ENCODE results near the gene DMRT3.

The DMRT3 gene

GRCh38 chr9:942805-943580 is 33.5 kb upstream of the DMRT3 start:
- H3K79me2 ChIP-seq (ENCODE audit: insufficient read depth, low read length) = no peaks in the 10 kb centered on the region
- H3K4me3 ChIP-seq (ENCODE audit: low read depth in 1 of 2, low read length in 2 of 2) = no peak overlapping the region
- no peaks in the 10 kb centered on the region for H3K27me3 ChIP-seq (ENCODE audit: insufficient read depth, low read length, poor library complexity)
- H3K36me3 ChIP-seq (ENCODE audit: insufficient read depth, low read length) = no peaks in the 10 kb centered on the region
- H3K4me2 ChIP-seq (ENCODE audit: insufficient read depth, low read length) = no peak overlapping the region
- no peak for ATAC-seq (ENCODE audit: insufficient read depth, low read depth)
- H2AFZ ChIP-seq (ENCODE audit: low read depth, low read length) = no peak overlapping the region
- H4K20me1 ChIP-seq (ENCODE audit: insufficient read depth, low read length) = no peaks in the 10 kb centered on the region
- no peak for DNase-seq
- H3K4me1 ChIP-seq (ENCODE audit: insufficient read depth, low read length) = no peaks in the 10 kb centered on the region
- no peak for TF ChIP-seq EZH2 (IDR thresholded peaks at IDR 0.05; ENCODE audit: borderline replicate concordance, low read depth, low read length, severe bottlenecking)
- TF ChIP-seq, protein P1, sequence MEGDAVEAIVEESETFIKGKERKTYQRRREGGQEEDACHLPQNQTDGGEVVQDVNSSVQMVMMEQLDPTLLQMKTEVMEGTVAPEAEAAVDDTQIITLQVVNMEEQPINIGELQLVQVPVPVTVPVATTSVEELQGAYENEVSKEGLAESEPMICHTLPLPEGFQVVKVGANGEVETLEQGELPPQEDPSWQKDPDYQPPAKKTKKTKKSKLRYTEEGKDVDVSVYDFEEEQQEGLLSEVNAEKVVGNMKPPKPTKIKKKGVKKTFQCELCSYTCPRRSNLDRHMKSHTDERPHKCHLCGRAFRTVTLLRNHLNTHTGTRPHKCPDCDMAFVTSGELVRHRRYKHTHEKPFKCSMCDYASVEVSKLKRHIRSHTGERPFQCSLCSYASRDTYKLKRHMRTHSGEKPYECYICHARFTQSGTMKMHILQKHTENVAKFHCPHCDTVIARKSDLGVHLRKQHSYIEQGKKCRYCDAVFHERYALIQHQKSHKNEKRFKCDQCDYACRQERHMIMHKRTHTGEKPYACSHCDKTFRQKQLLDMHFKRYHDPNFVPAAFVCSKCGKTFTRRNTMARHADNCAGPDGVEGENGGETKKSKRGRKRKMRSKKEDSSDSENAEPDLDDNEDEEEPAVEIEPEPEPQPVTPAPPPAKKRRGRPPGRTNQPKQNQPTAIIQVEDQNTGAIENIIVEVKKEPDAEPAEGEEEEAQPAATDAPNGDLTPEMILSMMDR (IDR thresholded peaks at IDR 0.05; ENCODE audit: borderline replicate concordance, extremely low read depth, low read length, poor library complexity, severe bottlenecking) = no peak
- no peaks in the 10 kb centered on the region for H3K9me3 ChIP-seq (ENCODE audit: insufficient read depth, low read length, severe bottlenecking)
- H3K9ac ChIP-seq (ENCODE audit: low read depth, low read length) = no peak overlapping the region
- H3K27ac ChIP-seq (ENCODE audit: low read length) = no peak overlapping the region

GRCh38 chr9:947985-948384 is 28.5 kb upstream of the DMRT3 start:
- no peak for DNase-seq
- no peak for TF ChIP-seq EZH2 (IDR thresholded peaks at IDR 0.05; ENCODE audit: borderline replicate concordance, low read depth, low read length, severe bottlenecking)
- TF ChIP-seq, protein P1 (IDR thresholded peaks at IDR 0.05; ENCODE audit: borderline replicate concordance, extremely low read depth, low read length, poor library complexity, severe bottlenecking) = no peak
- no peak for ATAC-seq (ENCODE audit: insufficient read depth, low read depth)
- no peak overlapping the region for H2AFZ ChIP-seq (ENCODE audit: low read depth, low read length)
- H3K9ac ChIP-seq (ENCODE audit: low read depth, low read length) = no peak overlapping the region
- H3K79me2 ChIP-seq (ENCODE audit: insufficient read depth, low read length) = no peaks in the 10 kb centered on the region
- no peaks in the 10 kb centered on the region for H3K27me3 ChIP-seq (ENCODE audit: insufficient read depth, low read length, poor library complexity)
- no peaks in the 10 kb centered on the region for H4K20me1 ChIP-seq (ENCODE audit: insufficient read depth, low read length)
- H3K9me3 ChIP-seq (ENCODE audit: insufficient read depth, low read length, severe bottlenecking) = no peaks in the 10 kb centered on the region
- no peak overlapping the region for H3K27ac ChIP-seq (ENCODE audit: low read length)
- no peaks in the 10 kb centered on the region for H3K4me1 ChIP-seq (ENCODE audit: insufficient read depth, low read length)
- no peak overlapping the region for H3K4me2 ChIP-seq (ENCODE audit: insufficient read depth, low read length)
- H3K36me3 ChIP-seq (ENCODE audit: insufficient read depth, low read length) = no peaks in the 10 kb centered on the region
- H3K4me3 ChIP-seq (ENCODE audit: low read depth in 1 of 2, low read length in 2 of 2) = no peak overlapping the region

DNA sequence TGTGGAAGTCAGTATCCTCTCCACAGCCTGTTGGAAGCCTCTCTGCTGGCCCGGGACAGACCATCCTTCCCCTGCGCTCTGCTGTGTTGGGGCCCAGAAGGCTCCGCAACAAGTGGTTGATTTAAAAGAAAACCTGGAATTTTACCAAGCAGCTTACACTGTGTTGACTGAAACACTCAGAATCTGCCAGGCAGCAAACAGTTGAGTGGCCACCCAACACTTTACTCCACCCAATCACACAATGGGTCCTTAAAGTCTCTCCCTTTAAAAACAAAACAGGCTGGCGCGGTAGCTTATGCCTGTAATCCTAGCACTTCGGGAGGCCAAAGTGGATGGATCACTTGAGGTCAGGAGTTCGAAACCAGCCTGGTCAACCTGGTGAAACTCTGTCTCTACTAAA is 28.0 kb upstream of the DMRT3 start:
- no peak for DNase-seq
- Histone ChIP-seq H3K27ac (ENCODE audit: low read length) (no peak overlapping the region), H3K4me3 (ENCODE audit: low read depth in 1 of 2, low read length in 2 of 2) (no peak overlapping the region), H3K9ac (ENCODE audit: low read depth, low read length) (no peak overlapping the region), H3K9me3 (ENCODE audit: insufficient read depth, low read length, severe bottlenecking) (no peaks in the 10 kb centered on the region), H3K4me1 (ENCODE audit: insufficient read depth, low read length) (no peaks in the 10 kb centered on the region), H4K20me1 (ENCODE audit: insufficient read depth, low read length) (no peaks in the 10 kb centered on the region), H3K4me2 (ENCODE audit: insufficient read depth, low read length) (no peak overlapping the region), H3K79me2 (ENCODE audit: insufficient read depth, low read length) (no peaks in the 10 kb centered on the region), H3K27me3 (ENCODE audit: insufficient read depth, low read length, poor library complexity) (no peaks in the 10 kb centered on the region), H2AFZ (ENCODE audit: low read depth, low read length) (no peak overlapping the region), H3K36me3 (ENCODE audit: insufficient read depth, low read length) (no peaks in the 10 kb centered on the region)
- ATAC-seq (ENCODE audit: insufficient read depth, low read depth) = no peak
- no peak for TF ChIP-seq EZH2 (IDR thresholded peaks at IDR 0.05; ENCODE audit: borderline replicate concordance, low read depth, low read length, severe bottlenecking)
- TF ChIP-seq, protein P1 (IDR thresholded peaks at IDR 0.05; ENCODE audit: borderline replicate concordance, extremely low read depth, low read length, poor library complexity, severe bottlenecking) = no peak
